Measurements from ENCODE around the gene DDX28.

Gene DDX28

DNA sequence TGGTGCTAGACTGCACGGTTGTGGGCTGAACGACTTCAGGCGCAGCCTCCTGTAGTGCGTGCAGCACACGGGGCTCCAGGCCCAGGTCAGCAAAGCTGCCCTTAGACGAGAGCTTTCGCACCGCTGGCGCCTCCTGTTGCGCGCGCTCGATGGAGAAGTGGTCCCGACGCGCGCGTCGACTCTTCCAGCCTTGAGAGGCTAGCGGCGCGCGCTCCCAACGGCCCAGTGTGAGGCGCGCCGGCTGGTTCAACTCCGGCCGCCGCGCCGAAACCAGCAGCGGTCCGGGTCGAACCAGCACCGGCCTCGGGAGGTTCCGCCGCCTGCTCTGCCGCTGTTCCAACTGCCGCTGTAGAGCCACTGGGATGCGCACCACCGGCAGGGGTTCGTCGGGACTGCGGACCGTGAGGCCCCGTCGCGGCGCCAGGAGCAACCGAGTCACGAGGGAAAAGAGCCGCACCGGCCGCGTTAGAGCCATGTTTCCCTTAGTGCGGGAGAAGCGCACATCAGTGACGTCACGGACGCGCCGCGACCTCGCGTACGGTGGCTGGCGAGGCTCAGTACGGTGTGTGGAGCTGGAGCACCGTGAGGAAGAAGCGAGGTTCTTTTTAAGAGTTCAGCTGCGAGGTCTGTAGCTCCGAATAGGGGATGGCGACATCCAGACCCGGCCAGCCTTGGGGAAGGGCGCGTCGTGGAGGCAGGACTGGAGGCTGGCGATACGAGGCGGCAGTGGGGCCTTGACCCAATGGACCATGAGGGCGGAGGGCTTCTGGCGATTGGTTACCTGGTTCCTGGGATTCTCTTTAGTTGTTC lies at the start of gene DDX28, which contains the start of gene DUS2:
DDX28 (minus strand) TSS at position 505 of the 810 bp plus-strand sequence; CDS start at position 475, 30 bp downstream.
DUS2 (plus strand) TSS at position 557 of the 810 bp plus-strand sequence. CDS start 14,740 bp downstream, outside the sequence.
- DNase-seq (peak; percentile 95), ATAC-seq (peak; percentile 87)

DNA sequence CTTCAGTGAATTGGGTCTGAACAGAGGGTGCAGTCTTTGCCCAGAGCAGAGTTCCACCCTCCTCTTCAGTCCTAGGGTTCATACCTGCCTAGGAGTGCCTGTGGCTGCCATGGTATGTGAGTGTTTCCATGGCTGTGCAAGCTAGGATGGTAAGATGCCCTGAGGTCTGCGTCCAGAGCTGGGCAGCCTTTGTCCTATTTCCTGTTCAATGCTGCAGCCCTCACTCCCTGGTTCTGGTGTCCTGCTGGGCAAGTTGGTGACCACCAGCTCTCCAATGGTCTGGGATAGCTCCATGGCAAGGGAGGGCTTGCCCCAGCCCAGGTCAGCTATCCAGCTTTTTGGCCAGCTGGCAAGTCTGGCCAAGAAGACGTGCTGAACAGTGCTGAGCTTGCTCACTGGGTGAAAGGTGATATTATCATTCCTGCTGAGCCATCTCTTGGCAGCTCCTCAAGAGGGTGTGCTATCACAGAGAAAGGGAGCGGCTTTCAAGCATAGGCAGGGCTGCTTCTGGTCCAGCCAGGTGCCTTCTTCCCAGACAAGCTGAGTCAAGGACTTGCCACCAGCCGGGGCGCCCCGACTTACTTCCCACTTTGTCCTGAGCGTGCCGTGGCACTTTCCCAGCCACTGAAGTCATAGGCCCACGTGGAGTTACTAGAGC lies 49.1 kb upstream of the DDX28 start:
- ATAC-seq (no peak), DNase-seq (no peak)

- no peak for ATAC-seq
- no peak for DNase-seq
These were observed 48.5 kb upstream of the DDX28 start for GRCh38 chr16:68071518-68071901.

- ATAC-seq (no peak), DNase-seq (no peak)
These were observed 47.9 kb upstream of the DDX28 start for GRCh38 chr16:68070806-68071517.

- DNase-seq (no peak), ATAC-seq (peak; percentile 30)
These were observed 47.3 kb upstream of the DDX28 start for GRCh38 chr16:68070249-68070730.

DNA sequence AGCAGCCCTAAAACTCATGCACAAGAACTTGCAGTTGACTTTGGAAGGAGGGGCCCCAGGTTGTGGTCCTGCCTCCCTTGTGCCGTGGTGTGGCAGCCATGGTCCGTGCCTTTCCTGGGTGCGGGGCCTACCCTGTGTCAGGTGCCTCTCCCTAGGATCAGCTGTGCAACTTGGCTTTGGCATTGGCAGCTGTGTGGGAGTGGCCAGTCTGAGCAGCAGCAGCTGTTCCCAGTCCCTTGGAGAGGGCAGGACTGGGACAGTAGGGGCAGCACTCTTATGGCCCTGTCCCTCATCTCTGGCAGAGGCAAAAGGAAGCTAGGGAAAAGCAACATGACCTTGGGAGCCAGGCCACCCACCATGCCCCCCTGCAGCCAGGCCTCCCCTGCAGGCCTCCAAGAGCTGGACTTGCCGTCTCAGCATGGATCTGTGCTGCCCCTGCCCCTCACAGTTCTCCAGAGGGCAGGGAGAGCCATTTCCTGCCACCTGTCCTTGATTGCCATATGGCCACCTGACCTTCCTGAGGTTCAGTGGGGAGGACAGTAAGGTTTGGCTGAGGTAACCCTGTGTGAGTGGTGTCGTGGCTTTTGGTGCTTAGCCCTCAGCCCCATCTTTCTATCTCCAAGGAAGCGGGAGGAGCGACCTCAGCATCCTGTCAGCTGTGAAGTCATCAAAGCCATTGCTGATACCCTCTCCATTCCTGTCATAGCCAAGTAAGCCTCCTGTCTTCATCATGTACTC lies 46.6 kb upstream of the DDX28 start:
- ATAC-seq (peak; percentile 21), DNase-seq (no peak)

- no peak for ATAC-seq
- no peak for DNase-seq
These were observed 45.9 kb upstream of the DDX28 start for GRCh38 chr16:68068926-68069325.

- DNase-seq (no peak), ATAC-seq (no peak)
These were observed 43.7 kb upstream of the DDX28 start for GRCh38 chr16:68066763-68067162.

DNA sequence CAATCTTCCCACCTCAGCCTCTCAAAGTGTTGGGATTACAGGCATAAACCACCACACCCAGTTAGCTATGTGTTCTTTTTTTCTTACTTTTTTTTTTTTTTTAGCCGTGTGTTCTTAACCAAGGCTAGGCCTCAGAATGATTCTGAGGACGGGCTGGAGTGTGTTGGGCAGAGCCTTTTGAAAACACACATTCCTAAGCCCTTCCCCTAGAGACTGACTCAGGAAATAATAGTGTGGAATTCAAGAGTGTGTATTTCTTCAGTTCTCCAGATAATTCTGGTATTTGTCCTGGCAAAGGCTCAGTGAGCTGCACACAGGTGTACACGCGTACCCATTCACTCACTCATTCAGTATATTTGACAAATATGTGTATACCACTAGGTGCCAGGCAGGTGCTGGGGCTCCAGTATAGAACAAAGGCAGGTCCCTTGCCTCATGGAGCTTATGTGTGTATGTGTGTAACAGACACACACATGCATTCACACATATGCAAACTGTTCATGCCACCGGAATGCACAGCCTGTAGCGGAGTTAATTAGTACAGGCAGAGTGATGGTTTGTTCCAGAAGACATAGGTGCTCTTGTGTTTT lies 42.8 kb upstream of the DDX28 start:
- ATAC-seq (no peak), DNase-seq (no peak)

GRCh38 chr16:68064791-68065365 lies 41.8 kb upstream of the DDX28 start:
- ATAC-seq (peak; percentile 67), DNase-seq (peak; percentile 79)

DNA sequence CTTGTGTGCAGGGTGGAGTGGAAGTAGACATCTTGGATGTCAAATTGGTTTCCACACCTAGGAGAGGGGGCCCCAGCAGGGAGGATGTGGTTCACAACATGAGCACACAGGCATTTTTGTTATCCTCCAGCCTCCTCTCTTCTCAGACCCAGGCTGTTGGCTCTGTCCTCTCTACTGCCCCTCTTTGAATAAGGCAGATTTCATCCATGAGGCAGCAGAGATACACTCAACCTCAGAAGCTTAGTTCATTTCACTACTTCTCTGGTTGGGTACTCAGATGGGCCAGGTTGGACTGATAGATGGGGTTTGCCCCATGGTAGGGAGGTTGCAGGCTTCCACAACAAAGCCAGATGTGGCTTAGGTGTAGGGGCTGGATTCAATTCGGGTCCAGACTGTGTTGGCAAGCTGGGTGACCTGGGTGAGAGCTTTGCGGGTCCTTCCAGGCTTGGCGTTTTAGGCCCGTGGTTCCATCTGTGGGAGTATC lies 39.9 kb upstream of the DDX28 start:
- peak; percentile 38 for DNase-seq
- peak; percentile 69 for ATAC-seq

DNA sequence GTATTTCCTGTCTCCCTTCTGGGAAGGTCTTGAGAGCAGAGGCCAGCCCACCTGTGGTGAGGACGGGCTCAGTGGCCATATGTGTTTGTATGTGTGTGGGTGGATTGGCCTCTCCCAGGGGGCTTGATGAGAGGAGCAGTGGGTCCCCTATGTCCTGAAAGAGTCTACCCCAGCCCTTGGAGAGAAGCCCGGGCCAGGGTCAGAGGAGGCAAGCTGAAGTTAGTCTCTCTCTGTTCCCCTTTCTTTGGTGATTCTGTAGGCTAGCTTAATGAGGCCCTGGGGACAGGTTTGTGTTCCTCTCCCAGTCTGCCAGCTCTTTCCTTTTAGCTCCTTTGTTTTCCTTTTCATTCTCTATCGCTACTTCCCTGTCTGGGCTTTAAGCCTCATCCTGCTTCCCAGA lies 38.4 kb upstream of the DDX28 start:
- ATAC-seq = no peak
- DNase-seq = no peak

- DNase-seq = no peak
These were observed 36.8 kb upstream of the DDX28 start for GRCh38 chr16:68059804-68060203.

GRCh38 chr16:68055395-68055794 lies 32.4 kb upstream of the DDX28 start:
- ATAC-seq = no peak
- no peak for DNase-seq

More at GRCh38 chr16:68059804-68060203, 36.8 kb upstream of the DDX28 start:
- peak; percentile 55 for ATAC-seq

DNA sequence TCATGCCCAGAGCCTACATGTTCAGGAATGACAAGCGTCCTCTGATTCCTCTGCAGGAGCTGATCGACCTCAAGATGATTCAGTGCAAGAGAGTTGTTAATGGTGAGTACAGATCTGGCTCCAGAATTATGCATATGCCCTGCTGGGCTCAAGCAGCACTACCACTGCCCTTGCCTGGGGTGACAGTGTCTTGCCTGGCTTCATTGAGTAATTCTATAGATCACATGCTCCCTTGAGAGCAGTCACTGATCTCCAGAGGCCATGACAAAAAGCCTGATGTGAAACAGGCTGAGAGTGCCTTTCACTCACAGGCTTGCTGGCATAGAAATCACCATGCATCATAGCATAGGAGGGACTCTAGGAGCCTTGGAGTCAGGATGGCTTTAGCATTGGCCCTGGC lies 26.4 kb upstream of the DDX28 start:
- ATAC-seq = no peak
- DNase-seq = no peak

GRCh38 chr16:68047987-68048386 lies 25.0 kb upstream of the DDX28 start:
- ATAC-seq (no peak), DNase-seq (no peak)

GRCh38 chr16:68046106-68046505 lies 23.1 kb upstream of the DDX28 start:
- DNase-seq (no peak), ATAC-seq (no peak)

- no peak for DNase-seq
- ATAC-seq = no peak
These were observed 18.8 kb upstream of the DDX28 start for GRCh38 chr16:68041783-68042182.

DNA sequence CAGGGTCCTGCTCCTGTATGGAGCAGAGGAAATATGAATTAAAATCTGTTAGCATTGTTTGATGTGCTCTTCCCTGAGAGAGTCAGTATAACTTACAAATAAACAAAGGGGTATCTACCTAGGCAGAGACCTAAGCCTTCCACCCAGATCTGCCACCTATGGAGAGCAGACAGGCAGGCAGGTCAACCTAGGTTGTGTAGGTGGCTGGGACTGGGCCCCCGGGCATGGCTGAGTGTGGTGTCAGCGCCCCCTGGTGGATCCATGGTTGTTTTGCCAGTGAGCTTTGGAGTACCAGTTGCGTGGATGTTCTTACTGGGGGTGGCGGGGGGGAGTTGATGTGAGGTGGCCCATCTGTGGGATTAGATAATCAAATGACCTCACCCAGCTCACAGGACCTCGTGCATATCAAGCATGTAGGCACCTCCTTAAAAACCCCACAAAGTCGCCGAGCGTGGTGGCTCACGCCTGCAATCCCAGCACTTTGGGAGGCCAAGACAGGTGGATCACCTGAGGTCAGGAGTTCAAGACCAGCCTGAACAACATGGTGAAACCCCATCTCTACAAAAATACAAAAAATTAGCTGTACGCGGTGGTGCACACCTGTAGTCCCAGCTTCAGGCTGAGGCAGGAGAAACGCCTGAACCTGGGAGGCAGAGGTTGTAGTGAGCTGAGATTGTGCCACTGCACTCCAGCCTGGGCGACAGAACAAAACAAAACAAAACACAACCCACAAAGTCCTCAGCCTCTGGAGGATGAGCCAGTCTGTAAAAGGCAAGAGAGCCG lies 17.7 kb upstream of the DDX28 start:
- peak; percentile 91 for DNase-seq
- peak; percentile 97 for ATAC-seq
